H1 (cell line): Measurements from ENCODE around the gene DRAXIN. TPM values are rescaled to one million over a fixed set of nuclear protein-coding genes. Genes with fewer than 3 reads are reported as not detected.
A peak's percentile ranks its signal among the peaks of the same experiment; 100 is the strongest.

Experiments
- CEBPB ChIP-seq: IDR thresholded peaks from 2 replicates; pipeline ENCODE4 v1.6.1; 2012; ENCODE audit warnings: low read depth, low read length
- CHD7 ChIP-seq: fragments of 300-600 bp; sonication (generic); IDR thresholded peaks from 2 replicates; pipeline ENCODE4 v1.7.1; 2012; ENCODE audit warnings: low read length, moderate library complexity, mild to moderate bottlenecking, inconsistent platforms; ENCODE audit not compliant: insufficient replicate concordance
- CTBP2 ChIP-seq: IDR thresholded peaks from 2 replicates; pipeline ENCODE4 v1.7.0; 2011; ENCODE audit warnings: borderline replicate concordance, mild to moderate bottlenecking, moderate library complexity, mixed read lengths, low read length; ENCODE audit not compliant: insufficient read depth, insufficient read length
- HDAC2 ChIP-seq, 2 experiments: fragments of 300-600 bp in 1 of 2; sonication (generic) in 1 of 2; IDR thresholded peaks; 2 replicates each; pipeline ENCODE4 v1.6.1; 2011 to 2012; ENCODE audit warnings: low read depth in 2 of 2, low read length in 2 of 2, mild to moderate bottlenecking in 2 of 2, moderate library complexity in 2 of 2, borderline replicate concordance in 1 of 2, inconsistent platforms in 1 of 2
- HDAC6 ChIP-seq: IDR thresholded peaks from one replicate; pipeline ENCODE4 v1.7.1; 2012; ENCODE audit warnings: low read depth, mild to moderate bottlenecking, inconsistent platforms, low read length, moderate library complexity
- RXRA ChIP-seq: IDR thresholded peaks from 2 replicates; pipeline ENCODE4 v1.6.1; 2011; ENCODE audit warnings: low read depth, mild to moderate bottlenecking, low read length, moderate library complexity; ENCODE audit not compliant: insufficient read depth
- TBP ChIP-seq: IDR thresholded peaks from 2 replicates; pipeline ENCODE4 v1.6.1; 2011; ENCODE audit warnings: low read depth, low read length, improper control_type of control experiment
- polyA plus RNA-seq, 7 experiments: library from polyadenylated mRNA; depleted of rRNA in 3 of 7; stranded (reverse) in 5 of 7; unstranded in 2 of 7; fragments of >200 nt in 5 of 7; fragments of 200-250 nt in 2 of 7; gene quantifications; 1 replicate in 5 of 7; 2 replicates in 1 of 7; 4 replicates in 1 of 7; pipeline versions ENCODE4 v1.2.1 to v1.2.3, GENCODE V29; 2011 to 2013; ENCODE audit warnings: missing spikeins in 2 of 7, mixed read lengths in 2 of 7
- total RNA-seq: library from RNA; stranded (reverse); fragmentation: NEBNext Ultra II Directional; extraction: Animal tissue kit (Norgen Biotek cat#: 25700); gene quantifications from 2 replicates; pipeline ENCODE4 v1.2.1, GENCODE V29; 2021
- TF ChIP-seq, protein P1 (sequence below): IDR thresholded peaks from 2 replicates; pipeline ENCODE4 v1.6.1; 2011; ENCODE audit warnings: low read depth, mild to moderate bottlenecking, low read length; ENCODE audit not compliant: insufficient read depth

The DRAXIN gene
- total and polyA plus RNA-seq, 2 of the 8 experiments (the other 6 are each of a cell fraction or from before 2014, with no cell fraction given) = 4.6 to 17.6 TPM

GRCh38 chr1:11682287-11682771 lies 9.2 kb upstream of the DRAXIN start (continued):
- TF ChIP-seq CHD7 (peak; percentile 90), CTBP2 (no peak), TBP (no peak), RXRA (peak; percentile 63; the same call in 1 of the 2 replicates), HDAC6 (no peak), CEBPB (no peak), HDAC2 (IDR thresholded peaks at IDR 0.05; ENCODE audit: borderline replicate concordance in 1 of 2, low read depth in 2 of 2, low read length in 2 of 2) (peak in 1 of 2 experiments; percentile 64; a peak in 1 of 4 replicates)
- TF ChIP-seq, protein P1, sequence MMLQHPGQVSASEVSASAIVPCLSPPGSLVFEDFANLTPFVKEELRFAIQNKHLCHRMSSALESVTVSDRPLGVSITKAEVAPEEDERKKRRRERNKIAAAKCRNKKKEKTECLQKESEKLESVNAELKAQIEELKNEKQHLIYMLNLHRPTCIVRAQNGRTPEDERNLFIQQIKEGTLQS = no peak
